SK-N-SH (cell line): ENCODE results near the gene MEF2A.

Experiments used
- CHD2 ChIP-seq: fragments of 150-350 bp; IDR thresholded peaks from 2 replicates; pipeline ENCODE4 v1.6.1; 2018; ENCODE audit warnings: low read length; ENCODE audit not compliant: partially characterized antibody
- EP300 ChIP-seq, 2 experiments: IDR thresholded peaks; 2 replicates each; pipeline versions ENCODE4 v1.4.0 to v1.6.1; 2012; ENCODE audit warnings: borderline replicate concordance in 1 of 2, low read depth in 1 of 2, low read length in 1 of 2
- EZH2phosphoT487 ChIP-seq: fragments of 200-600 bp; sonication (generic); IDR thresholded peaks from 2 replicates; pipeline ENCODE4 v1.6.1; 2017; ENCODE audit warnings: low read depth, mixed run types, mild to moderate bottlenecking, antibody characterized with exemption, moderate library complexity, borderline replicate concordance
- NFIC ChIP-seq: IDR thresholded peaks from 2 replicates; pipeline ENCODE4 v1.4.0; 2012; ENCODE audit warnings: borderline replicate concordance
- RFX5 ChIP-seq: IDR thresholded peaks from 2 replicates; pipeline ENCODE4 v1.6.1; 2012; ENCODE audit warnings: mild to moderate bottlenecking, improper control_type of control experiment, low read length
- ZBTB33 ChIP-seq: IDR thresholded peaks from 2 replicates; pipeline ENCODE4 v1.4.0; 2012; ENCODE audit warnings: low read depth, borderline replicate concordance
- TF ChIP-seq, protein P1 (sequence below): fragments of 200-600 bp; sonication (generic); IDR thresholded peaks from 2 replicates; pipeline ENCODE4 v1.6.1; 2017; ENCODE audit warnings: antibody characterized with exemption, mild to moderate bottlenecking, moderate library complexity
- TF ChIP-seq, protein P2 (sequence below): IDR thresholded peaks from 2 replicates; pipeline ENCODE4 v1.4.0; 2012; ENCODE audit warnings: low read depth, borderline replicate concordance

DNA sequence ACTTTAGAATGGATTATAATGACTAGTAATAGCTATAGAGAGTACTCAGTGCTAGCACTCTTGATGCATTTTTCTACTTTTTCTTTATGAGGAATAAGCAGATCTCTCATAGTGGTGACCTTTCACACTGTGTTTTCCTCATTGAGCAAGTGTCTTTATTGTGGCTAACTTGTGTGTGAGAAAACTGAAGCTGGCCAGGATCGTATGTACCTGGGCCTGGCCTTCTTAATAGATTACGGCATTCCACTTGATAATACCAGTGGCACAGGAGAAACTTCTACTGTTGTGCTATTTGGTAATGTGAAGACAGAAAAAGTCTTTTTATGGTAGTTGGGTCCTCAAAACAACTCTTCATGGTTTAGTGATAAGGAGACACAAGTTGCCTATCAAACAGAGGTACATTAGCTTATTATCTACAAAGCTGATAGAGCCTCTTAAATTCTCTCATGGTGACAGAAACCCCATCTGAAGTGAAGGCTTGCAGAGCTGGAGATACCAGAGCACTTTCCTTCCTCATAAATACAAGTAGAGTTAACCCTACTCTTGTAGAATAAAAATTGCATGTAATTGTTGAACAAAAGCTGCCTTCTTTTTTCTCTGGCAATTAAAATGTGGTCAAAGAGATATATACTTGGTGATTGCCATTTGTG, 102.9 kb downstream of the MEF2A start:
- TF ChIP-seq, protein P1, sequence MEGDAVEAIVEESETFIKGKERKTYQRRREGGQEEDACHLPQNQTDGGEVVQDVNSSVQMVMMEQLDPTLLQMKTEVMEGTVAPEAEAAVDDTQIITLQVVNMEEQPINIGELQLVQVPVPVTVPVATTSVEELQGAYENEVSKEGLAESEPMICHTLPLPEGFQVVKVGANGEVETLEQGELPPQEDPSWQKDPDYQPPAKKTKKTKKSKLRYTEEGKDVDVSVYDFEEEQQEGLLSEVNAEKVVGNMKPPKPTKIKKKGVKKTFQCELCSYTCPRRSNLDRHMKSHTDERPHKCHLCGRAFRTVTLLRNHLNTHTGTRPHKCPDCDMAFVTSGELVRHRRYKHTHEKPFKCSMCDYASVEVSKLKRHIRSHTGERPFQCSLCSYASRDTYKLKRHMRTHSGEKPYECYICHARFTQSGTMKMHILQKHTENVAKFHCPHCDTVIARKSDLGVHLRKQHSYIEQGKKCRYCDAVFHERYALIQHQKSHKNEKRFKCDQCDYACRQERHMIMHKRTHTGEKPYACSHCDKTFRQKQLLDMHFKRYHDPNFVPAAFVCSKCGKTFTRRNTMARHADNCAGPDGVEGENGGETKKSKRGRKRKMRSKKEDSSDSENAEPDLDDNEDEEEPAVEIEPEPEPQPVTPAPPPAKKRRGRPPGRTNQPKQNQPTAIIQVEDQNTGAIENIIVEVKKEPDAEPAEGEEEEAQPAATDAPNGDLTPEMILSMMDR, result no peak
- TF ChIP-seq EZH2phosphoT487, result no peak
- TF ChIP-seq CHD2, result no peak
- TF ChIP-seq, protein P2, sequence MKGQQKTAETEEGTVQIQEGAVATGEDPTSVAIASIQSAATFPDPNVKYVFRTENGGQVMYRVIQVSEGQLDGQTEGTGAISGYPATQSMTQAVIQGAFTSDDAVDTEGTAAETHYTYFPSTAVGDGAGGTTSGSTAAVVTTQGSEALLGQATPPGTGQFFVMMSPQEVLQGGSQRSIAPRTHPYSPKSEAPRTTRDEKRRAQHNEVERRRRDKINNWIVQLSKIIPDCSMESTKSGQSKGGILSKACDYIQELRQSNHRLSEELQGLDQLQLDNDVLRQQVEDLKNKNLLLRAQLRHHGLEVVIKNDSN, result no peak
- TF ChIP-seq EP300 (IDR thresholded peaks at IDR 0.05; ENCODE audit: borderline replicate concordance in 1 of 2, low read depth in 1 of 2, low read length in 1 of 2), result no peak
- no peak for TF ChIP-seq NFIC
- no peak for TF ChIP-seq ZBTB33
- no peak for TF ChIP-seq RFX5
